T-helper 1 cell treated with Interleukin-12 subunit alpha and Interleukin-12 subunit beta and Interleukin-4 antibody, amounts not matched to agents 30 μg/mL and 1 μg/mL, for 36 hours (primary cell): ENCODE data around the gene CRYBA1.
A peak's percentile ranks its signal among the peaks of the same experiment; 100 is the strongest.

Experiments used
- H3K27ac Mint-ChIP-seq: one replicate; pipeline ENCODE4 v1.8.0; 2021; ENCODE audit warnings: mild to moderate bottlenecking, mixed read lengths
- H3K27me3 Mint-ChIP-seq: one replicate; pipeline ENCODE4 v1.8.0; 2021; ENCODE audit warnings: low read depth, mixed read lengths
- H3K36me3 Mint-ChIP-seq: one replicate; pipeline ENCODE4 v1.8.0; 2021; ENCODE audit warnings: low read depth, mixed read lengths
- H3K4me1 Mint-ChIP-seq: one replicate; pipeline ENCODE4 v1.8.0; 2021; ENCODE audit warnings: low read depth, mixed read lengths
- H3K4me3 Mint-ChIP-seq: one replicate; pipeline ENCODE4 v1.8.0; 2021; ENCODE audit warnings: mild to moderate bottlenecking, moderate library complexity, mixed read lengths
- H3K9me3 Mint-ChIP-seq: one replicate; pipeline ENCODE4 v1.8.0; 2021; ENCODE audit warnings: mixed read lengths

CRYBA1 gene

GRCh38 chr17:29283496-29283895 is 36.8 kb downstream of the CRYBA1 start:
- Mint-ChIP-seq H3K4me3 (no peak overlapping the region), H3K27ac (no peak overlapping the region), H3K36me3 (peaks cover 76% of the 10 kb centered on the region), H3K27me3 (no peaks in the 10 kb centered on the region), H3K4me1 (peaks cover 32% of the 10 kb centered on the region), H3K9me3 (peaks cover 16% of the 10 kb centered on the region)

- Mint-ChIP-seq H3K27me3 (no peaks in the 10 kb centered on the region), H3K27ac (no peak overlapping the region), H3K4me1 (peaks cover 35% of the 10 kb centered on the region), H3K4me3 (no peak overlapping the region), H3K9me3 (peaks cover 11% of the 10 kb centered on the region), H3K36me3 (peaks cover 76% of the 10 kb centered on the region)
Observed at GRCh38 chr17:29283961-29284360, 37.3 kb downstream of the CRYBA1 start.

- no peaks in the 10 kb centered on the region for H3K9me3 Mint-ChIP-seq
- H3K4me1 Mint-ChIP-seq, result peaks cover 48% of the 10 kb centered on the region
- no peaks in the 10 kb centered on the region for H3K27me3 Mint-ChIP-seq
- no peak overlapping the region for H3K27ac Mint-ChIP-seq
- H3K4me3 Mint-ChIP-seq, result no peak overlapping the region
- H3K36me3 Mint-ChIP-seq, result peaks cover 47% of the 10 kb centered on the region
Observed at GRCh38 chr17:29289852-29290251, 43.2 kb downstream of the CRYBA1 start.

- Mint-ChIP-seq H3K36me3 (peaks cover 42% of the 10 kb centered on the region), H3K4me1 (peaks cover 48% of the 10 kb centered on the region), H3K4me3 (peak overlapping the region; percentile 88), H3K9me3 (no peaks in the 10 kb centered on the region), H3K27me3 (no peaks in the 10 kb centered on the region), H3K27ac (peak overlapping the region; percentile 80)
Observed at GRCh38 chr17:29291163-29291752, 44.6 kb downstream of the CRYBA1 start.

GRCh38 chr17:29292071-29292991 is 45.7 kb downstream of the CRYBA1 start:
- no peaks in the 10 kb centered on the region for H3K27me3 Mint-ChIP-seq
- H3K36me3 Mint-ChIP-seq, result peaks cover 31% of the 10 kb centered on the region
- peaks cover 41% of the 10 kb centered on the region for H3K4me1 Mint-ChIP-seq
- peak overlapping the region; percentile 100 for H3K4me3 Mint-ChIP-seq
- no peaks in the 10 kb centered on the region for H3K9me3 Mint-ChIP-seq
- peak overlapping the region; percentile 80 for H3K27ac Mint-ChIP-seq

GRCh38 chr17:29292992-29293889 is 46.6 kb downstream of the CRYBA1 start:
- H3K4me1 Mint-ChIP-seq, result peaks cover 35% of the 10 kb centered on the region
- peak overlapping the region; percentile 100 for H3K27ac Mint-ChIP-seq
- no peaks in the 10 kb centered on the region for H3K9me3 Mint-ChIP-seq
- peak overlapping the region; percentile 100 for H3K4me3 Mint-ChIP-seq
- peaks cover 22% of the 10 kb centered on the region for H3K36me3 Mint-ChIP-seq
- no peaks in the 10 kb centered on the region for H3K27me3 Mint-ChIP-seq

GRCh38 chr17:29293890-29294579 is 47.4 kb downstream of the CRYBA1 start, which contains the start of gene NUFIP2:
TSS of gene NUFIP2 (minus strand) at chr17:29294148. CDS start at chr17:29294059, 89 bp downstream.
- Mint-ChIP-seq H3K27ac (peak within 1 kb of the TSS; percentile 100), H3K36me3 (peaks cover 18% of the 10 kb centered on the region), H3K4me3 (peak within 1 kb of the TSS; percentile 100), H3K27me3 (no peaks in the 10 kb centered on the region), H3K9me3 (no peaks in the 10 kb centered on the region), H3K4me1 (peaks cover 29% of the 10 kb centered on the region)

GRCh38 chr17:29294580-29294900 is 47.9 kb downstream of the CRYBA1 start:
- H3K36me3 Mint-ChIP-seq, result peaks cover 15% of the 10 kb centered on the region
- no peaks in the 10 kb centered on the region for H3K27me3 Mint-ChIP-seq
- H3K9me3 Mint-ChIP-seq, result no peaks in the 10 kb centered on the region
- H3K4me3 Mint-ChIP-seq, result peak overlapping the region; percentile 100
- H3K27ac Mint-ChIP-seq, result peak overlapping the region; percentile 100
- H3K4me1 Mint-ChIP-seq, result peaks cover 25% of the 10 kb centered on the region

GRCh38 chr17:29295420-29295819 is 48.8 kb downstream of the CRYBA1 start:
- Mint-ChIP-seq H3K4me1 (peaks cover 26% of the 10 kb centered on the region), H3K9me3 (no peaks in the 10 kb centered on the region), H3K4me3 (peak overlapping the region; percentile 13)

GRCh38 chr17:29299031-29299430 is 52.4 kb downstream of the CRYBA1 start:
- peaks cover 6% of the 10 kb centered on the region for H3K27me3 Mint-ChIP-seq
- no peak overlapping the region for H3K4me3 Mint-ChIP-seq
- peaks cover 12% of the 10 kb centered on the region for H3K4me1 Mint-ChIP-seq
- no peak overlapping the region for H3K27ac Mint-ChIP-seq
- H3K9me3 Mint-ChIP-seq, result no peaks in the 10 kb centered on the region
- H3K36me3 Mint-ChIP-seq, result peaks cover 2% of the 10 kb centered on the region

More at GRCh38 chr17:29295420-29295819, 48.8 kb downstream of the CRYBA1 start:
- H3K36me3 Mint-ChIP-seq, result peaks cover 15% of the 10 kb centered on the region
- peak overlapping the region; percentile 63 for H3K27ac Mint-ChIP-seq
- no peaks in the 10 kb centered on the region for H3K27me3 Mint-ChIP-seq

GRCh38 chr17:29303386-29303785 is 56.7 kb downstream of the CRYBA1 start:
- Mint-ChIP-seq H3K36me3 (no peaks in the 10 kb centered on the region), H3K4me3 (no peak overlapping the region), H3K27ac (no peak overlapping the region), H3K4me1 (peaks cover 2% of the 10 kb centered on the region), H3K9me3 (no peaks in the 10 kb centered on the region), H3K27me3 (peaks cover 6% of the 10 kb centered on the region)
